GM19351 (cell line): ENCODE results near the gene MGLL.

Experiments
- ATAC-seq: cut with Tn5 transposase; IDR thresholded peaks from one replicate; pipeline ENCODE4 v1.9.1; 2021; ENCODE audit warnings: mild to moderate bottlenecking, moderate library complexity; ENCODE audit not compliant: unreplicated experiment

Gene MGLL

GRCh38 chr3:127760361-127760760 lies 62.0 kb downstream of the MGLL start:
- ATAC-seq = no peak

- ATAC-seq = no peak
Measured at GRCh38 chr3:127759826-127760225, 62.5 kb downstream of the MGLL start.

DNA sequence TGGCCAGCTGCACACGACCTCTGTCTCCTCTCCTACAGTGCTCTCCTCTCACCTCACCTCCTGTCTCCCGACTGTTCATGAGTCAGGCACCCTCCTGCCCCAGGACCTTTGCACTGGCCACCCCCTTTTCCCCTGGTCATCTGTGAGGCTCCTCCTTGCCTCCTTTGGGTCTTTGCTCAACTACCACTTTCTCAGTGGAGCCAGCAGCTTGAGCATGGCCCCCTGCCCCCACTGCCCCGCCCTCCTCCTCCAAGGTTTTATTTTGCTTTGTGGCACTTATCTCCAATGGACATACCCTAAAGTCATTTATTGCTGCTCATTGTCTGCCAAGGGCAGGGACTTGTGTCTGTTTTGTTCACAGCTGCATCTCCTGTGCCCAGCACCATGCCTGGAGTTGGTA lies 64.3 kb downstream of the MGLL start:
- no peak for ATAC-seq

DNA sequence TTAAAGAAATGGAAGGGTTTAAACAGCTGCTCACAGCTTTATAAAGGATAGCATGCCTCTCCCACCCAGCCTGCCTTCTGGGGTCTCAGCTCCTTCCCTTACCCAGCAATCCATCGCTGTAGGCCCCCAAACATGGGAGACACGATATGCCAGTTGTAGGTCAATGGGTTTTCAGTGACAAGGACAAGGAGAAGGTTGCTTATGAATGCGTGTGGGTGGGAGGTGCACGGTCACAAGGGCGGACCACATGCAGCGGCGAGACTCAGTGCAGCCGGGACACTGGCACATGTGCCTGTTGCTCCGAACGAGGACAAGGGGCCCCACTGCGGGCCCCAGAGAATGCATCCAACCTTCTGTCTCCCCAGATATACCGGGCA lies 67.0 kb downstream of the MGLL start:
- ATAC-seq = no peak

DNA sequence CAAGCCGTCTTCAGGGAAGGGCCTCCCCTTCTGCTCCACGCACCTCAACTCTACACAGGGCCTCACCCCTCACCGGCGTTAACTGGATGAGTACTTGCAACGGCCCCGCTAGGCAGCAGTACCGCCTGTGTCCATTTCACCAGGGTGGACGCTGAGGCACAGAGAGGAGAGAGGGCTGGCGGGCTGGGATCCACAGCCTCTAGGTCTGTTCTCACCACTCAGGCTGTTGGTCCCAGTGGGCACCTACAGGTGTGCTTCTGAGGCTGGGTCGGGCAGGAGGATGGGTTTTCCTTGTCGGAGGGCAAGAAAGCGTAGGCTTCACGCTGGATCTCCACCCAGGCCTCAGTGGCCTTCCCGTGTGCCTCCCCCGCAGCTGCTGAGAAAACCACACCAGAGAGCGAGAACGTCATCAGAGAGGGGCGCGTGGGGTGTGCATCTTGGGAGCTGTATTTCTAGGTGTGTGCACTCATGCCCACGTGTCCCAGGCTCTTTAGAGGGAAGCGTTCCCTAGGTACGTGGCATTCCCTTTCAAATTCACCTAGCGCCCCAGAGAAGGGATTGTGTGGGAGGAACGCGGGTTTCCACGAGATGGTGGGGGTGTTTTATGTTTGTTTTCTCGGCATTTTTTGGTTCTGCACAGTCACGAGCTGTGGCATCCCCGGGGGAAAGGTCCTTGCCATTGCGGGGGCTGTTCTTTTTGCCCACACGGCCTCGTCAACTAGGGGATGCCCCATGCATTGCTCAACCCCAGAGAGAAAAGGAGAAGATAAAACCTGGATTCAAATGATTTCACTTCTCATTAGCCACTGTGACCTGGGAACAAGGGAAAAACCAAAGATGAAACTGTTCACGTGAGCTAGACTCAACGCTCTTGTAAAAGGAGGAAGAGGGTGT lies 67.7 kb downstream of the MGLL start:
- peak; percentile 31 for ATAC-seq

DNA sequence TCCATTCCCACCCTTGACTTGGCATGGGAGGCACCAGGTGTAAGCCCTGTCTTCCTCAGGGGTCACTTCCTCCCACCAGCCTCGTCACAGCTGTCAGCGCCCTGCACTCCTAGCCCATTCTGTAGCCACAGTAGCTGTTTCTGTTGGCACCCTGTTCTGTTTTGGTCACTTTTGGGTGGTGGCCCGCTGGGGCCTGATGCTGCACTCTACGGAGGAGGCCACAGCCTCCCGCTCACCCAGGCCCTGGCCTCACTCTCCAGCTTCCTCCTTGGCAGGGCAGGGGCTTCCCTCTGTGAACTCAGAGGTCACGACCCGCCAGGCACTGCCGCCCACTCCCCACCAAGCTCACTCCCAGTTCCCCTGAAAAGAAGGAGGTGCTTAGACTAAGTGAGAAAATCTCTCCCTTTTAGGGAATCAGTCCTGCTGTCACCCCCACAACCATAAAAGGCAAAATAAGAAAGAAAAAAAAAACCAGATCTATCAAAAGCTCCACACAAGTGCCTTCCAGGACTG lies 68.4 kb downstream of the MGLL start:
- ATAC-seq = peak; percentile 15

DNA sequence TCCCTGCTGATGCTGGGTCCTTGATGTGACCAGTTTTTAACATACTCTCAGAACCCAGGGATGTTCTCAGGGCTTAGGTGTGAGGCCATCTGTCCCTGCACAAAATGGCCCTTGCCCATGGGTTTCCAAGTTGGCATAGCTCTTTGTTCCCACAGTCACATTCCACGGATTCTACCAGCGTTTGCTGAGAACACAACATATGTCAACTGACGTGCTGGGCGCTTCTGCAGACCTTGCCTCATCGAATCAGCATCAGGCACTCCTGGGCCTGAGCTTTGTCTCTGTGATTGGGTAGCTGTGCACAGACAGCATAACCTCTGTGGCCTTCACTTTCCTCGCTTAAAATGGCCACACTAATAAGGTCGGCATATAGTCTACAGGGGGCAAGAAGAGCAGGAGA lies 69.0 kb downstream of the MGLL start:
- no peak for ATAC-seq

DNA sequence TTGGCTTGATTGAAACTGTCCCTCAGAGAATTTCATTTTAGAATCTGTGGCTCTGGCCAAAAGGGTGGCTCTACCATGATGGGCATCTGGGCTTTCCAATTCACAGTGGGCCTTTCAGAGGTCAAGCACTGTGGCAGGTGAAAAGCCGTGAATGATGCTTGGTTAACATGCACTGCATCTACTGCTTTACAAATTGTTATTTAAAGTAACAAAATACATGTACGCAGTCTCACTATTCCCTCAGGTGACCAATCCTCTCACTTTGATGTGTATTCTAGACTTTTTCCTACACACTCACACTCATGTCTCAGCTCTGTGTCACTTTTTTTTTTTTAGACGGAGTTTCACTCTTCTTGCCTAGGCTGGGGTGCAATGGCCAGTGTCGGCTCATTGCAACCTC lies 70.5 kb downstream of the MGLL start:
- ATAC-seq = no peak

DNA sequence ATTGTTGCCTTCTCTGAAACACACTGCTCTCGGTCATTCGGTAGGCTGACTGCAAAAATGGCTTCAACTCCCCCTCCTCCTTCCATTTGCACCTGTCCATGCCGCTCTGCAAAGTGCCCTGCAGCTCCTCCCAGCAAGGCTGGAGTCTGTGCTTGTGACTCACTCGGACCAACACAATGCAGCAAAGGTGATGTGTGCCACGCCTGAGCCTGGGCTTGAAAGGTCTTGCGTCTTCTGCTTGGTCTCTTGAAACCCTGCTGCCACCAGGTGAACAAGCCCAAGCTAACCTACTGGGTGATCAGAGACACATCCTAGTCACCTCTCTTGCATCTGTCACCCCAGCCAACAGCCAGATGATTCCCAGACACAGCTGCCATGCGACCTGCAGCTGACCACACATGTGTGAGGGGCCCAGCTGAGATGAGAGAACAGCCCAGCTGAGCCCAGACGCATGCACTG lies 71.1 kb downstream of the MGLL start:
- ATAC-seq = no peak

- ATAC-seq = peak; percentile 36
Measured at GRCh38 chr3:127750226-127751031, 71.9 kb downstream of the MGLL start.

- no peak for ATAC-seq
Measured at GRCh38 chr3:127749787-127750225, 72.5 kb downstream of the MGLL start.

- no peak for ATAC-seq
Measured at GRCh38 chr3:127749361-127749760, 73.0 kb downstream of the MGLL start.

DNA sequence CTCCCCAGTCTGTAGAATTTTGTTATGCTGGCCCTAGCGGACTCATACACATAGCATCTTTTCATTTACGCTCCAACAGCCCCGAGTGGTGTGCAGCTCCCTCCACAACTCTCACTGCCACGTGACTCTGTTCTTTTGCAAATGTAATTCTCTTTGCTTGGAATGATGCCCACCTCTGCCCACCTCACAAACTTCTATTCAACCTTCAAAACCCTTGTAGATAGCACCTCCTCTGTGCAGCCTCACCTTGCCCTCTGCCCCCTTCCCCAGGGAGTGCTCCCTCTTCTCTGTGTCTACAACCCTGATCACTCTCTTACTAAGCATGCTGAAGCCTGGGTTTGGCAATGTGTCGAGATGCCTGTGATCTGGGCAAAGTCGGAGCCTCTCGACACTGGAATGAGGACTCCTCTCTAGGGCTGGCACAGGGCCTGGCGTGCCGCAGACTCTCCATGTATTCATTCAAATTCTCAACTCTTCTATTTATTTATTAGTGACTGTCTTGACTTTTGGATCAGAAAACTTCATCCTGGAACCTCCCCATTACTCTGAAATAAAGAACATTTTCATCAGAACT lies 73.5 kb downstream of the MGLL start:
- ATAC-seq = no peak

- no peak for ATAC-seq
Measured at GRCh38 chr3:127747751-127748521, 74.4 kb downstream of the MGLL start.

DNA sequence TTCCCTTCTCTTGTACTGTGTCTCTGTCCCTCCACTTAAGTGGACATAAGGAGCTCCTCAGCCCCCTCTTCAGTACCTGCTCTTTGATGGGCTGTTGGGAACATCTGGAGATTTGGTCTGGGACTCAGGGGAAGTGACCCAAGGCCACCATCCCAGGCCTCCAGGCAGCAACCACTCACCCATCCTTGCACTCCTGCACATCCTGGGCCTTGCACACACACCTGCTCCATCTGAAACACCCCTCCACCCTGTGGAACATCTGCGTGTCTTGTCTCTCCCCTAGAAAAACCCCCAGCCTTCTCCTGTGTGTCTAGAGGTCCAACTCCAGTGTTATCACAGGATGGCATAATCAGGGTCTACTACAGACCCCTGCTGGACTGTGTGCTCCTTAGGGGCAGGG lies 75.2 kb downstream of the MGLL start:
- ATAC-seq = no peak

DNA sequence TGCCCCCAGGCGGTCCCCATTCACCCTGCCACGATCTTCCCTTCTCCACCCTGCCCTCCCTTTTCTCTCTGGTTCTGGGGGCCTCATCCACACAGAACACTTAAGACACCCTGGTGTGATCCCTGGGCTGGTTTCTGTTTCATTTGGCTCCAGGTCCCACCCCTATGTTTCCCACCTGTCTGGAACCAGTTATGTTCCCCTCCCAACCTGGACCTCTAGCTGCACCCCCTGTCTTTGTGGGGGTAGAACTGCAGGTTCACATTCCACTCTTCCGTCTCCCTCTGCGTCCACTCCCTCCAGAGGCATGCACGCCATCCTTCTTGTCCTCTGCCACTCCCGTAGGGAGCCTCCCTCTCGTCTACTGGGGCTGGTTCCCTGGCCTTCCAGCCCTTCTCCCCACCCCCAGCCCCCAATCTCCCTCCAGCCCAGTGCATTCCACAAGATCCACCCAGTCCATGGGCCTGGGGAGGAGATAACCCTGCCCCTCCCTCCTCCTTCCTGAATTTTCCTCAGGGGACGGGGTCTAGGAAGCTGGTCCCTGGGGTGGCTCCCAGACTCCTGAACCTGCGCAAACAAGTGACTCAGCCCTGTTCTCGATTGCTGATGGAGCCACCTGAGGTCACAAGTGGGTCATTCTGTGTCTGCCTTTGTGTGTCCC lies 75.8 kb downstream of the MGLL start:
- ATAC-seq = no peak

GRCh38 chr3:127745656-127746399 lies 76.5 kb downstream of the MGLL start:
- ATAC-seq = no peak

DNA sequence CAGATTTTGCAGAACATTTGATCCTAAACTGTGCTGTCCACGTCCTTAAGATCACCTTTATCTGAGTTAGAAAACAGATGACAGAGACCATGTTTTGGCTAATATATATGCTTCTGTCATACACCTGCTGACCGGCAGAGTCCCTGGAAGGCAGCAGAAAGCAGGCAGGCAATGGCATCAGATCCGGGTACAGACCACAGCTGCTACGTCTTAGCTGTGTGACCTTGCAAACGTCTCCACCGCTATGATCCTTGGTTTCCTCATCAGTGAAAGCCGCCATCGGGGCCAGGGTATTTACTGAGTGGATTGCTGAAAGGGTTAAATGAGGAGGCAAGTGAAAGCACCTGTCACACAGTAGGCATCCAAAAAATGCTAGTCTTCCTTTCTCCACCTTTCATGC lies 77.4 kb downstream of the MGLL start:
- ATAC-seq = no peak

- no peak for ATAC-seq
Measured at GRCh38 chr3:127744253-127744815, 78.0 kb downstream of the MGLL start.
